NCI-H2227 treated with DMSO at 0.1 percent for 48 hours (cell line): ENCODE results near the gene HOXB1.
A peak's percentile ranks its signal among the peaks of the same experiment; 100 is the strongest.

Experiments used
- DNase-seq: peaks from one replicate; lab custom pipeline; 2025; lab: John Stamatoyannopoulos, UW

Gene HOXB1

DNA sequence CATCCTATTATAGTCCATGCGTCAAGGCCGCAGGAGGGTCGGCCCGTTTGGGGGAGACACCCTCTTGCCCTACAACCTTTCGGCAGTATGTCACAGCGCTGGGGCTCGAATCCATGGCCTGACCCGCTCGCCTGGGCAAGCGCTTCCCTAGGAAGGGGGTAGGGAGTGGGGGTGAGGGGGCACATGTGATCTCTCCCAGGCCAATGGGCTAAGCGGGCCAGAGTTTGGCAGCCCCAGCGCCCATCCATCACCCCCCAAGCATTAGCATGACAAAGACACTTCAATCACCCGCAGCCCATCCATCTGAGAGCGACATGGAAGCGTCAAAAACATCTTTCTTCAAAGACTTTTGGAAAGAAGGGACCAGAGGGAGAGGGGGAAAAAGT lies at the start of gene HOXB1:
TSS of gene HOXB1 (minus strand) at position 125 of the 386 bp plus-strand sequence. CDS start at position 18, 107 bp downstream.
- no peak for DNase-seq

DNA sequence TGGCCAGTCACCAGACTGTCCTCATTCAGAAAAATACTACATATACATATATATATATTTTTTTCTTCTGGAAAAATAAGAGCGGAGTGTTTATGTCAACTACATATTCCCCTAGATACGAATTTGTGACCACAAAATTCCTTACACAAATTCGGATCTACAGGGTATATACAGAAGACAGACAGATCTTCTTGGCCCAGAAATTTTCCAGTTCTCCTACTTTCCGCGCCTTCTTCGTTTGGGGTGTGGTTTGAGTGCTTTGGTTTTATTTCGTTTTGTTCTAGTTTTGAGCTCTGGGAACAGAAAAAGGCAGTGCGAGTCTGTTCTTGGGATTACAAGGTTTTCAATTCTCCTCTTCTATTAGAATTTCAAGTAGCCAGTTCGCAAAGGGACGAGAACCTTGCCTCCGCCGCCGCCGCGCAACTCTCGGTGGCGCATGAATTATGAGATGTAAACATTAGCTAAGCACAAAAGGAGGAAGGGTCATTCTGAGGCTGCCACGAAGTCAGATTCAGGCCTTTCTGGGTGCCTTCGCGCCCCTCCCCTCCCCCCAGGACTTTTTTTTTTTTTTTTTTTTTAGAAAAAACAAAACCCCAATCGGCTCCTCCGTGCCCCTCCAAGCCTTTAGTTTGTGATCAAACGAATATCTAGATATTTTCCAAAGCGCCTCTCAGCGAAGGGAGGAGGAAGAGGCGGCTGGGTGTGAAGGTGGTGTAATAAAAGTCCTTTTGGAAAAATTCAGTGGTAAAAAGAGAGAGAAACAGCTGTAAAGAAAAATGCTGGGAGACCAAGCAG lies 49.1 kb upstream of the HOXB1 start:
- peak; percentile 79 for DNase-seq

DNA sequence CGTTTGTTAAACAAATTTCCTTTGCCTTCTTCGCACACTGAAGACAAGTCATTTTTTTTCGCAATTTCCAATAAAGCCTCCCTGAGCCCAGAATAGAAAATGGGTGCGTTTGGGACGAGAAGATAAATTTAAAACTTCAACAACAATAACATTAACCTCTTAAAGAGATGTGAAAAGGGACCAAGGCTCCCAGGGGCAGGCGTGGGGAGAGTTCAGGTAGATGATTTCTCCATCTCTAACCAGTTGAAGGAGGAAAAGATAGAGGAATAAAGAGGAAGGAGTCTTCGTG lies 48.6 kb upstream of the HOXB1 start:
- DNase-seq = peak; percentile 46

DNA sequence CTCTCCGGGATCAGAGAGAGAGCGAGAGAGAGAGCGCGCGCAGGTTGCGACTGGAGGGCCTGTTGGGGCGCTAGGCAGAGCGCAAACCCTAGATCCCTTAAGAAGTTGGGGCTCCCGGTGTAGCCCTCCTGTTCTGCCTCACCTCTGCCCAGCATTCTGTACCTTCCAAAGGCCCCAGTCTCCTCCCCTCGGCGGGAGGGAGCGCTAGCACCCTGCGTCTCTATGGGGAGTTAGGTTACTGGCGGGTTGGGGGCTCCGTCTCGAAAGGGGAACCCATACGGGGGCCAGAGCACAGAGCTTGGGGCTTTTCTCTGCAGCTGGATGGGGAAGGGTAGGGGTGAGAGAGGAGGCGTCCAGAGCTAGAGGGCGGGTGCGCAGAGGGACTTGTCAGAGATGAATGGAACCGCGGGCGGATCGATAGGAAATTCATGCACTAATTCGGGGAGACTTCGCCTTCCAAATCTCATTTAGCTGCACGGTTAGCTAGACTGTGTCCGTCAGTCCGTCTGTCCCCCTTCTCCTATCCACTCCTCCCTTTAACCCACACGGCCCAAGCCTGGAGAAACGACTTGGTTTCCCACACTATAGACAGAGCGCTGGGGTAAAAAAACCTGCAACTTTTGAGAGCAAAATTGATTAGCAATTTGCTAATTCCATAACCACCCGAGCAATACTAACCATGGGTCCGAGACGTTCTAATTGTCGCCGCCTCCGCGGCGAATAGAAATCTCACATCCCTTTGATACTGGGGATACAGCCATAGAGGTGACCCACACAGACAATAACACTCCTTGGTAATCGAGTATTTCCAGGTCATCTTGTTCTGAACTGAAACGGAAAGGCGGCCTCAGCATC lies 48.0 kb upstream of the HOXB1 start:
- DNase-seq = no peak

DNA sequence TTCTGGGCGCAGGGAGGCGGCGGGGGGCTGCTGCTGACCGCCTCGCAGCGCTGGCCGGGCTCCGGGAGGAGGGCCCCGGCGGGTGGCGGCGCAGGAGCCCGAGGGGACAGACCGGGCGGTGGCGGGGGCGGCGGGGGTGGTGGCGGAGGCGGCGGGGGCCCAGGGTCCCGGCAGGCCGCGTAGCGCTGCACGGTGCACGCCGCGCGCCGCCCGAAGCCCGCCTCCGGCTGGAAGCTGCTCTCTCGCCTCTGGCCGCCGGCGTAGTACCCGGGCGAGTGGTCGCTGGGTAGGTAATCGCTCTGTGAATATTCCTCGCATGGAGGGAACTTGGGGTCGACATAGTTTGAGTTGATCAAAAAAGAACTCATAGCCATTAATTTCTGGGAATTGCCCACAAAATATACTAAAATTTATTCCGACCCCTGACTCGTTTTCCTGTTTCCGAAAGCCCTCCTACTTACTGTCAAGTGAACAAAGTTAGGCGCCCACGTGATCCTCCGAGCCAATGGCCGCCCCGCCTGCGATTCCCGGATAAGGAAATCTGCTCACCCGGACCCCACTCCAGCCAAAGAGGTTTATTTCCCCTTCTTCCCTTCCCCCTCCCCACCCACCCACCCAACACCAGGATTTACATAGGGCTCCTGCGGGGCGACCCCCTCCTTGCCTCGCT lies 47.3 kb upstream of the HOXB1 start, which contains the start of gene HOXB4:
TSS of gene HOXB4 (minus strand) at position 405 of the 670 bp plus-strand sequence. CDS start at position 374, 31 bp downstream.
- peak; percentile 65 for DNase-seq

DNA sequence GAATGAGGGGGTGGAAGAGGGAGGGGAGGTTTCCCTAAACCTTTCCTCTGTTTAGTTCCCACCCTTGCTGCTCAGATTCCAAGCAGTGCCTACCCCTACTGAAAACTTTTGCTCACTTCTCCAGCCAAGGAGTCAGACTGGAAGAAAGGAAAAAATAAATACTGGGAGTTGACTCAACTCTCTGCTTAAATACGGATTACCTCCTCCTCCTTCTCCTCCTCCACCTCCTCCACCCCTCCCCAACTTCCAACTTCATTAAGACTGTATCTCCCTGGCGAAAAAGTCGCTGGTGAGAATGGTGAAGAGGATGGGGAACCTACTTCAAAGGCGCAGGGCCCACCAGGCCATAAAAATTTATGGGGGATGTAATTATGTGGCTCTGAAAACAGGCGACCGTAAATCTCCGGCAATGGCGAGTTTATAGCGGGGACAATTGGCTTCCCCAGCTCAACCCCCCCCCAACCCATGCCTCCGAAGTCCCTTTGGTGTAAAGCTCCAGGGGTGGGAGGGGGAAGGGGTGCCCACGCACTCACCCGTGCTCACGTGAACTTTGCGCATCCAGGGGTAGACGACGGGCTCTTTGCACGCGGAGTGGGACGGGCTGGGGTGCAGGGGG lies 46.6 kb upstream of the HOXB1 start:
- no peak for DNase-seq

DNA sequence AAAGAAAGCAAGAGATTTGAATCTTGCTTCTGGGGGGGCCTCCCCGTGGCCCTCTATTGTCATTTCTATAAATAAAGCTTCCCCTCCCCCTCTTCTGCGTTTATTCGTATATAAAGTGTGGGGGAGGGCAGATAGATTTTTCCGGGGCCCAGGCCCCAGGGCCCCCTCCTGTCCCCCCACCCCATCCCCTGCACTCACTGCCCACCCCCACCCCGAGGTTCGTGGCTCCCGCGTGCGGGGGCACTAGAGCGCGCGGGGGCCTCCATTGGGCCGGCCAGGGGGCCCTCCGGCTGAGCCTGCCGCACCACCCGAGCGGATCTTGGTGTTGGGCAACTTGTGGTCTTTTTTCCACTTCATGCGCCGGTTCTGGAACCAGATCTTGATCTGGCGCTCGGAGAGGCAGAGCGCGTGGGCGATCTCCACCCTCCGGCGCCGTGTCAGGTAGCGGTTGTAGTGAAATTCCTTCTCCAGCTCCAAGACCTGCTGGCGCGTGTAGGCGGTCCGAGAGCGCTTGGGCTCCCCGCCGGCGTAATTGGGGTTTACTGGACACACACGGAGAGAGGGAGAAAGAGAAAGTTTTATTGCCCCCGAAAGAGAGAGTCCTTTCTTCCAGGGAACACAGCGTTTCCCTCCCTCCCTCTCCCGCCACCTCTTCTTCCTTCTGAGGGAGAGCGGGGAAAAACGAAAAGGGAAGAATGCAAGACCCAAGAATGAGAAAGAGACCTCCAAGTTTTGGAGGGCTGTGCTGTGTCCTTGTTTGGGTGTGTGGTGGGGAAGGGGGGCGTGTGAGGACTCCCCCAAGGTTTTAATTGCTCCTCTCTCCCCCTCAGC lies 45.9 kb upstream of the HOXB1 start:
- DNase-seq = no peak

DNA sequence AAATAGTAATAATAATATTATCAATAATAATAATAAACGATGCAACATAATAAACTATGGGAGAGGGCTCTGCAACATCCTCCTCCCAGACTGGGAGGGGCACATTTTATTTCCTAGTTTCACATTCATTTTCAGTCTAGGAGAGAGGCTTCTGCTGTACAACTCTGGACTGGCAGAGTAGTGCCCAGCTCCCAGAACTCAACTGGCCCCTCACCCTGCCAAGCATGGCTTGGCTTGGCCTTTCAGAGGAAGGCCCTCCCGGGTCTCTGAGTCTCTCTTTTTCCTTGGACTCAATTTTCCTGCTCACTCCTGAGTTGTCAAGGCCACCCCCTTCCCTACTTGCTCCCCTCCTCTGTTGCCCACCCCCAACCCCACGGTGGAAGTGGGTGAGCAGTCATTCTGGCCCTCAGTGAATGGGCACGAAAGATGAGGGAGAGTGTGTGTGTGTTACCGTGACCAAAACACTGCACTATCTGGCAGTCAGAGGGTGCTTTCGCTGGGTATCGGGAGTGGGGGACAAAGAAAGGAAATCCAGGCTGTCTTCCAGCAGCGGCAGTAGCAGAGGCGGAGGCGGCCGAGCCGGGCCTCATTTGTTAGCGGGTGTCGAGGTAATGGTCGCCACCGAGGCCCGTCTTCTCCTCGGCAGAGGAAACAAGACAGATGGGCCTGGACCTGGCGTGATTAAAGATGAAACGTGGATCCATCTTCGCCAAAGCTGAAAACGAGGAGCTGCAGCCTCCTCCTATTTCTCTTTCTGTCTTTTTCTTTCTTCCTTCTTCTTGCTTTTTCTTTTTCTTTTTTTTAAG lies 45.1 kb upstream of the HOXB1 start:
- no peak for DNase-seq

DNA sequence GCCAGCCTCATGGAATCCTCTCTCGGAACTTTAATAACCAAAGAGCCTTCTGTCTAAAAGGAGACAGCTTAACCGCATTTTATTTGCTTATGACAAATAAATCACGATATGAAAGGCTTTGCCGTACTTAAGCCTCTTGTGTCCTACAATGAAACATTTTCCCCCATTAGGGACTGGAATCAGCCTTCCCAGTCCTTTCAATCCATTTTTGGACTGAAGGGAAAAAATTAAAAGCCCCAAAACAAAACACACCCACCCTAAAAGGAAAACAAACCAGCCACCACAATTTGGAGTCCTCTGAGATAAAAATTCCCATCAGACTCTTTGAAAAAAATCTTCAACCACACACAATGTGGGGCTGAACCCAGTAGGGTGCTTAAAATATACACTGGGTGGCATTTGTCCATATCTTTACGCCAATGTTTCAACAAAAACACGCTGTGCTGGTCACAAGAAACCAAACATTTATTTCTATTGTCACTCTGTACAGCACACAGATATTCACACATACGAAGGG lies 44.3 kb upstream of the HOXB1 start:
- DNase-seq = no peak

DNA sequence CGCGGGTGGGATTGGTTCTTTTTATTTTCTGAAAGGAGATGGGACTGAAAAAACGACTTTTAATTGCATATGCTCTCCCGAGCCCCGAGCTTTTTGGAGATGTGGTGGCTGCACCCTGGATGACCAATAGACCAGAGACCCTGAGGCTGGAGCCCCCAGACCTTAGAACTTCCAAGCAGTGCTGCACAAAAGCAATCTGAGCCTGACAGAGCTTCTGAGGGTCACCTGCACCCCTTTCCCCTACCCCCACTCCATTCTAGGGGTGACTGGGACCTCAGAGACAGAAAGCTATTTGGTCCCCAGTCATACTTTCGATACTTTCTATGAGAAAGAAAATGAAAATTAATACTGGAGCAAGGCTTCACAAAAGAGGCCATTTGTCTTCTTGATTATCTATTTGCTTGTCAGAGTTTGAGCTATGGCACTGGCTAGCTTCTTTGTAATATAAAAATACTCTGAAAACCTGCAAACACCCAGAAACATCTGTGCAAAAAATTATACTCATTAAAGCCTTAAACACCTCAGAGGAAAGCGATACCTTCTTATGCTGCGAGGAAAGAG lies 43.8 kb upstream of the HOXB1 start:
- no peak for DNase-seq

DNA sequence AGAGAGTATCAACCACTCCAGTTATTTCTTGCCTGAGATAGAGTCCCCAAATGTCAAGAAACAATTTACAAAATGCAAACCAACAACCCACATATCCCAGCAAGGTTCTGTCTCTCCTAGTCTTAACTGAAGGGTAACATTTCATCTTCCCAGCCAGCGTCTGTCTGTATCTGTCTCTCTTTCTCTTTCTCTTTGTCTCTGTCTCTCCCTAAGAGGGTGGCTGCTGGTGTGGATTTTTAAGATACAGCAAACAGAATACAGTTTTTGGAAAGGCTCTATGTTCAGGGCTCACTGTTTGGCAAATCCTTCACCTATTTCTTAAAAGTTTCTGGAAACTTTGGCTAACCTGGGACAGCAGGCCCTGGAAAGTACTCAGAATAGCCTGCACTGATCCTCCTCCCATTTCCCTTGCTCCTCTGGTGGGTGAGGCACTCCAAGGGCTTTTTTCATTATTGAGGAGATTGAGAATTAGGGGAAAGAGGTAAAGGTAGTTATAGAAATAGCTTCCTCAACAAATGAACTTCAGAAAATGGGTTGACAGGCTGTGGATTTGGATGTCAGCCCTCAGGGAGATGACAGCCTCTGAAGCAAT lies 41.1 kb upstream of the HOXB1 start:
- no peak for DNase-seq

DNA sequence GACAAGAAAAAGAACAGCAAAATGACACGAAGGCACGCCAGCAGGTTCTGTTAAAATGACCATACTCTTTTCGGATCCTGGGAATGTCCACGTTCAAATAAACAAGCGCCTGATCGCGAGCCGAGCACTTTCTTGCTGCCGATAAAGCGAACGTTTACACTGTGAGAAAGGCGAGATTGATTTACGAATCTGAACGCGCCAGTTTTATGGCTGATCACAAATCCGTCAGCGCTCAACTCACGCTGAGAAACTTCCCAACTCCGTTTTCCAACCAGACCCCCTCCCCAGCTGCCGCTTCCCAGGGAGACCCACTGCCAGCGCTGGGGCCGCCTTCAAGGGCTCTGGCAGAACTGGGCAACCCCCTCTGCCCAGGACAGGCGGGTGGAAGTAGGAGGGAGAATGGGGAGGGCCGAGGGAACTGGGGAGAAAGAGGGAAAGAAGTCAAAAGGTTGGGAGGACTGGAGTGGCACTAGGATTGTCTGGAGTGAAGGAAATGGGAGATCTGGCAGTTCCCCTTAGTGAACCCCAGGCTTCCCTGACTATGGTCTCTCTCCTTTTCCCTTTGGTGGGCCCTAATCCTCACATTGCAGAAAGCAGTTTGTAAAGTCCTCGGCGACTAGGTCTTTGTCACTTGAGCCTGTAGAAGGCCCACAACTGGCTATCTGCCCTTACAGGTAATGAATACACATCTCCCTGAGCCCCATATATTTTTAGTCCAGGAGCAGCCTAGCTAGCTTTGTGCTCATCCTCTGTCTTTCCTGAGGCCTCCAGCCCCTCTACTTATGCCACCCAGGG lies 40.4 kb upstream of the HOXB1 start:
- no peak for DNase-seq

DNA sequence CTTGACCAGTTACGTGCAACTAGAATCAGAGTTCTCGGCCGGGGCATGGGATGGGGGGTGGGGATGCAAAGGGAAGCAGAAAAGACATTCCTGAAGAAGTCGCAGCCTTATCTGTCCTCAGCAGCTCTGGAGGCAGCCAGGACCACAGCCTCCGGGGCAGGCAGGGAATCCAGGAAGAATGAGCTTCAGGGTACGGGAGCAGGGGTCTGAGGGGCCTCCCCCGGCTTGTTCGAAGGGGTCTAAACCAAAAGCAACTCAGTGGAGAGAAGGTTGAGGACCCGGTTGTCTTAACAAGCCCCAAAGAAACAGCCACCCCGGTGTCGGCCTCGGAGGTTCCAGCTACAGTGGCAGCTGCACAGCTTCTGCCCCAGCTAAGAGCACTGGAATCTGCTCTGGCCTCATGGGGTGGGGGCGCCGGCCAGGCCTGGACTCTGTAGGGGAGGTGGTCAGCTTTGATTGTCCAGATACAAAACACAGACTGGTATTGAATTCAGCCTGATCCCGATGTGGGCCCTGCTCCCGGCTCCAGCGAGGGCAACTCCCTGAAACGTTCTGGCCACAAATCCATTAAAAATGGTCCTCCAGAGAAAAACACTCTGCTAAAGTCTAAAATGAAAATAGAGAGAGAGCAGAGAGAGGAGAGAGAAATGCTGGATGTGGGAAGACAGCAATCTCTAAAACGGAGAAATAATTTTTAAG lies 39.7 kb upstream of the HOXB1 start:
- DNase-seq = no peak

DNA sequence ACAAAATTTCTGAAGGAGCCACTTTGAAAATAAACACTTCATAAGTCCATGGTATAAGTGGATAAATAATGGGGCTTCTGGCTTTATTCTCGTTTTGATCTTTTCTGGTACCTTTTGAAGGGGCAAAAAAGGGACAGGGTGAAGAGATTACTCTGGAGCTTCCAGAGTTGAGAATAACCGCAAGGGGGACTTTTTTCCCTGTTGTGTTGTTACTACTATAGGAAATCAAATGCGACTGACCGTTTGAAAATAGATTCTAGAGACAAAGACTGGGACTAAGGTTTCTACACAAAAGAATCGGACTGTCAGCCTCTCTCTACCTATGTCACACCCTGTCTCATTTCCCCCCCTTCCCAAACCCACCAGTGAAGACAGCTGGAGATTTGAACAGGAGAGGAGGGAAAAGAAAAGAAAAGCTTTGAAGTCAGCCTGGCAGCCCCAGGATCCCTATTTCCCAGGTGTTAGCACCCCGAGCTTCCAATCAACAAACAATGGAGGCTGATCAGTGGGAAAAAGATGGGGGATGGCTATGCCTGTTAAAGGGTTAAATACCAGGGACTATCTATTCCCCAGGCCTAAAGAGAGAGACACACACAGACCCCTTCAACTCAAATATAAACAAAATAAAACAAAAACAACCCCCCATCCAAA lies 39.0 kb upstream of the HOXB1 start:
- DNase-seq = no peak

DNA sequence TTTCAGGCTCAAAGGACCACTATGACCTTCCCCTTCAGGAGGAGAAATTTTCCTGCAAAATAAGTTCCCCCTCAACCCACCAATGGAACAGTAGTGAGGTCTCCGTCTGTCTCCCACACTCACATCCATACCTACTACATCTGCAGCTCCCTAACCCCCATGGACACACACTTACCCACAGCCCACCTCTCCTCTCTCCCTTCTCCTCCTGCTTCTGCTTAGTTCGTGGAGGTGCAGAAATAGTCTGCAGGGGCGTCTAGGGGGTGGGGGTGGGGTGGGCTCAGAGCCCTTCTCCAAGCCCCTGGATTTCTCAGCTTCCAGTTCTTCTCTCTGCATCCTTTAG lies 38.4 kb upstream of the HOXB1 start:
- DNase-seq = no peak

DNA sequence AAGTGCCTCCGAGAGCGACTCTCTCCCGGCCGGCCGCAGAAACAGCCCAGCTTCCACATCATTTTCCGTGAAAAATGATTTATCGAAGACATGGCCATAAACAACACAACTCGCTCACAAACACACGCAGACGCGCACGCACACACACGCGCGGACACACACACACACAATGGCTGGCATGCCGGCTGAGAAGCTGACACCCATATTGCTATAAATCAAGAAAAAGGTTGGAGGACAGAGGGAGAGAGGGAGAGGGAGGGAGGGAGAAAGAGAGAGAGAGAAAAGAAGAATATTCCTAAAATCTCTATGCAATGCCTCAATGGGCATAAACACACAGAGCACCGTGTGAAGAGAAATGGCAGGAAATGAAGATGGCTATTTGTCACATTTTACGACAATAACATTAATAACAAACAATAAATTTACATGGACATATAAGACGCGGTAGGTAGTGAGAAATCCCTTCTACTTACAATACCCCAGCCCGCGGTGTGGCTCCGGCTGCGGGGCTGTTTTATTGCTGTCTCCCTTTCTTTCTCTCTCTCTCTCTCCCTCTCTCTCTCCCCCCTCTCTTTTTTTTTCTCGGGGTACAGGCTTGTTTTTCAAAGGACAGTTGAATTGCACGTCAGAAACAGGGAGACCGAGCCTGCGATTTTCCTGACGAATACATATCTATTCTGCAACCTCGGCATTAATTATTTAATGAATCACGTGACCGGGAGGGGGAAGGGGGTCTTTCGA lies 37.9 kb upstream of the HOXB1 start:
- DNase-seq = no peak
